ENCODE results near the gene SRSF11.

The SRSF11 gene

GRCh38 chr1:70277875-70278274 is 56.7 kb downstream of the SRSF11 start:
- peaks cover 9% of the 10 kb centered on the region for H3K36me3 ChIP-seq (ENCODE audit: insufficient read depth, low read length)
- no peaks in the 10 kb centered on the region for H3K9me3 ChIP-seq (ENCODE audit: low read length)
- no peak overlapping the region for H3K9ac ChIP-seq (ENCODE audit: low read length)
- H3K4me3 ChIP-seq (ENCODE audit: low read depth in 1 of 2, low read length in 2 of 2), result no peak overlapping the region
- H3K4me1 ChIP-seq (ENCODE audit: insufficient read depth, low read length), result no peaks in the 10 kb centered on the region
- no peak overlapping the region for H3K27ac ChIP-seq (ENCODE audit: low read depth, low read length)
- no peaks in the 10 kb centered on the region for H3K27me3 ChIP-seq (ENCODE audit: control insufficient read depth in 1 of 2, insufficient read depth in 2 of 2, low read length in 2 of 2)

- Histone ChIP-seq H3K4me3 (ENCODE audit: low read depth in 1 of 2, low read length in 2 of 2) (no peak overlapping the region), H3K9ac (ENCODE audit: low read length) (no peak overlapping the region), H3K4me1 (ENCODE audit: insufficient read depth, low read length) (no peaks in the 10 kb centered on the region), H3K36me3 (ENCODE audit: insufficient read depth, low read length) (peaks cover 5% of the 10 kb centered on the region), H3K27me3 (ENCODE audit: control insufficient read depth in 1 of 2, insufficient read depth in 2 of 2, low read length in 2 of 2) (no peaks in the 10 kb centered on the region), H3K9me3 (ENCODE audit: low read length) (no peaks in the 10 kb centered on the region), H3K27ac (ENCODE audit: low read depth, low read length) (no peak overlapping the region)
Observed at GRCh38 chr1:70278710-70279109, 57.5 kb downstream of the SRSF11 start.

- Histone ChIP-seq H3K27ac (ENCODE audit: low read depth, low read length) (no peak overlapping the region), H3K4me3 (ENCODE audit: low read depth in 1 of 2, low read length in 2 of 2) (no peak overlapping the region), H3K27me3 (ENCODE audit: control insufficient read depth in 1 of 2, insufficient read depth in 2 of 2, low read length in 2 of 2) (no peaks in the 10 kb centered on the region), H3K36me3 (ENCODE audit: insufficient read depth, low read length) (peaks cover 5% of the 10 kb centered on the region), H3K9ac (ENCODE audit: low read length) (no peak overlapping the region), H3K9me3 (ENCODE audit: low read length) (no peaks in the 10 kb centered on the region), H3K4me1 (ENCODE audit: insufficient read depth, low read length) (no peaks in the 10 kb centered on the region)
Observed at GRCh38 chr1:70284366-70284765, 63.2 kb downstream of the SRSF11 start.

- Histone ChIP-seq H3K9ac (ENCODE audit: low read length) (no peak overlapping the region), H3K9me3 (ENCODE audit: low read length) (no peaks in the 10 kb centered on the region), H3K27ac (ENCODE audit: low read depth, low read length) (no peak overlapping the region), H3K4me1 (ENCODE audit: insufficient read depth, low read length) (no peaks in the 10 kb centered on the region), H3K4me3 (ENCODE audit: low read depth in 1 of 2, low read length in 2 of 2) (no peak overlapping the region), H3K36me3 (ENCODE audit: insufficient read depth, low read length) (peaks cover 11% of the 10 kb centered on the region), H3K27me3 (ENCODE audit: control insufficient read depth in 1 of 2, insufficient read depth in 2 of 2, low read length in 2 of 2) (no peaks in the 10 kb centered on the region)
Observed at GRCh38 chr1:70286453-70286852, 65.3 kb downstream of the SRSF11 start.

GRCh38 chr1:70288166-70288565 is 67.0 kb downstream of the SRSF11 start:
- no peaks in the 10 kb centered on the region for H3K4me1 ChIP-seq (ENCODE audit: insufficient read depth, low read length)
- no peak overlapping the region for H3K4me3 ChIP-seq (ENCODE audit: low read depth in 1 of 2, low read length in 2 of 2)
- H3K9ac ChIP-seq (ENCODE audit: low read length), result no peak overlapping the region
- no peaks in the 10 kb centered on the region for H3K27me3 ChIP-seq (ENCODE audit: control insufficient read depth in 1 of 2, insufficient read depth in 2 of 2, low read length in 2 of 2)
- H3K36me3 ChIP-seq (ENCODE audit: insufficient read depth, low read length), result peaks cover 18% of the 10 kb centered on the region
- no peak overlapping the region for H3K27ac ChIP-seq (ENCODE audit: low read depth, low read length)
- no peaks in the 10 kb centered on the region for H3K9me3 ChIP-seq (ENCODE audit: low read length)

- H3K9ac ChIP-seq (ENCODE audit: low read length), result no peak overlapping the region
- no peaks in the 10 kb centered on the region for H3K27me3 ChIP-seq (ENCODE audit: control insufficient read depth in 1 of 2, insufficient read depth in 2 of 2, low read length in 2 of 2)
- no peaks in the 10 kb centered on the region for H3K4me1 ChIP-seq (ENCODE audit: insufficient read depth, low read length)
- H3K36me3 ChIP-seq (ENCODE audit: insufficient read depth, low read length), result peaks cover 35% of the 10 kb centered on the region
- no peak overlapping the region for H3K27ac ChIP-seq (ENCODE audit: low read depth, low read length)
- H3K4me3 ChIP-seq (ENCODE audit: low read depth in 1 of 2, low read length in 2 of 2), result no peak overlapping the region
- no peaks in the 10 kb centered on the region for H3K9me3 ChIP-seq (ENCODE audit: low read length)
Observed at GRCh38 chr1:70290218-70290617, 69.0 kb downstream of the SRSF11 start.

GRCh38 chr1:70293186-70293843 is 72.1 kb downstream of the SRSF11 start:
- Histone ChIP-seq H3K9me3 (ENCODE audit: low read length) (no peaks in the 10 kb centered on the region), H3K27me3 (ENCODE audit: control insufficient read depth in 1 of 2, insufficient read depth in 2 of 2, low read length in 2 of 2) (no peaks in the 10 kb centered on the region), H3K27ac (ENCODE audit: low read depth, low read length) (no peak overlapping the region), H3K9ac (ENCODE audit: low read length) (no peak overlapping the region), H3K4me3 (ENCODE audit: low read depth in 1 of 2, low read length in 2 of 2) (no peak overlapping the region), H3K36me3 (ENCODE audit: insufficient read depth, low read length) (peaks cover 41% of the 10 kb centered on the region), H3K4me1 (ENCODE audit: insufficient read depth, low read length) (no peaks in the 10 kb centered on the region)

- Histone ChIP-seq H3K27me3 (ENCODE audit: control insufficient read depth in 1 of 2, insufficient read depth in 2 of 2, low read length in 2 of 2) (no peaks in the 10 kb centered on the region), H3K4me1 (ENCODE audit: insufficient read depth, low read length) (no peaks in the 10 kb centered on the region), H3K36me3 (ENCODE audit: insufficient read depth, low read length) (peaks cover 47% of the 10 kb centered on the region), H3K4me3 (ENCODE audit: low read depth in 1 of 2, low read length in 2 of 2) (no peak overlapping the region), H3K9ac (ENCODE audit: low read length) (no peak overlapping the region), H3K9me3 (ENCODE audit: low read length) (no peaks in the 10 kb centered on the region), H3K27ac (ENCODE audit: low read depth, low read length) (no peak overlapping the region)
Observed at GRCh38 chr1:70295749-70296148, 74.6 kb downstream of the SRSF11 start.

GRCh38 chr1:70299472-70299871 is 78.3 kb downstream of the SRSF11 start:
- H3K4me1 ChIP-seq (ENCODE audit: insufficient read depth, low read length), result no peaks in the 10 kb centered on the region
- no peaks in the 10 kb centered on the region for H3K9me3 ChIP-seq (ENCODE audit: low read length)
- no peaks in the 10 kb centered on the region for H3K27me3 ChIP-seq (ENCODE audit: control insufficient read depth in 1 of 2, insufficient read depth in 2 of 2, low read length in 2 of 2)
- H3K27ac ChIP-seq (ENCODE audit: low read depth, low read length), result no peak overlapping the region
- H3K9ac ChIP-seq (ENCODE audit: low read length), result no peak overlapping the region
- H3K36me3 ChIP-seq (ENCODE audit: insufficient read depth, low read length), result peaks cover 21% of the 10 kb centered on the region
- no peak overlapping the region for H3K4me3 ChIP-seq (ENCODE audit: low read depth in 1 of 2, low read length in 2 of 2)
